Immature natural killer cell (primary cell): ENCODE data around the gene DNER. TPM values are rescaled to one million over a fixed set of nuclear protein-coding genes. Genes with fewer than 3 reads are reported as not detected.
"Not testable (repeated sequence)": the region's sequence is repeated elsewhere in the genome, so short reads cannot be mapped to it uniquely, and the experiment has no call there.

Experiments
- DNase-seq, 3 donors: peaks; one replicate each; pipeline ENCODE4 v3.0.0; 2022; ENCODE audit warnings: mixed read lengths in 1 of 3
- H3K27ac Mint-ChIP-seq, 6 donors: one replicate each; pipeline ENCODE4 v1.8.0; 2020; ENCODE audit warnings: mixed read lengths in 6 of 6, mild to moderate bottlenecking in 5 of 6, inconsistent platforms in 4 of 6, moderate library complexity in 3 of 6
- H3K27me3 Mint-ChIP-seq, 3 donors: one replicate each; pipeline ENCODE4 v1.8.0; 2020 to 2021; ENCODE audit warnings: low read depth in 3 of 3, mild to moderate bottlenecking in 3 of 3, mixed read lengths in 3 of 3, moderate library complexity in 3 of 3, inconsistent platforms in 1 of 3
- H3K36me3 Mint-ChIP-seq, 3 donors: one replicate each; pipeline ENCODE4 v1.8.0; 2020; ENCODE audit warnings: mixed read lengths in 3 of 3, inconsistent platforms in 2 of 3, mild to moderate bottlenecking in 2 of 3
- H3K4me1 Mint-ChIP-seq, 2 donors: one replicate each; pipeline ENCODE4 v1.8.0; 2020; ENCODE audit warnings: inconsistent platforms in 2 of 2, mild to moderate bottlenecking in 2 of 2, mixed read lengths in 2 of 2, moderate library complexity in 1 of 2
- H3K4me3 Mint-ChIP-seq, 5 donors: one replicate each; pipeline ENCODE4 v1.8.0; 2020; ENCODE audit warnings: mild to moderate bottlenecking in 5 of 5, mixed read lengths in 5 of 5, inconsistent platforms in 3 of 5, moderate library complexity in 3 of 5
- H3K9me3 Mint-ChIP-seq, 6 donors: one replicate each; pipeline ENCODE4 v1.8.0; 2020; ENCODE audit warnings: mild to moderate bottlenecking in 6 of 6, mixed read lengths in 6 of 6, inconsistent platforms in 4 of 6, moderate library complexity in 3 of 6
- polyA plus RNA-seq, 3 donors: library from polyadenylated mRNA; unstranded; fragments of 300-500 nt; fragmentation: Illumina TruSeq; gene quantifications; one replicate each; pipeline ENCODE4 v1.2.3, GENCODE V29; 2021

The DNER gene
- polyA plus RNA-seq, 3 donors from 2014 or later, result not detected

DNA sequence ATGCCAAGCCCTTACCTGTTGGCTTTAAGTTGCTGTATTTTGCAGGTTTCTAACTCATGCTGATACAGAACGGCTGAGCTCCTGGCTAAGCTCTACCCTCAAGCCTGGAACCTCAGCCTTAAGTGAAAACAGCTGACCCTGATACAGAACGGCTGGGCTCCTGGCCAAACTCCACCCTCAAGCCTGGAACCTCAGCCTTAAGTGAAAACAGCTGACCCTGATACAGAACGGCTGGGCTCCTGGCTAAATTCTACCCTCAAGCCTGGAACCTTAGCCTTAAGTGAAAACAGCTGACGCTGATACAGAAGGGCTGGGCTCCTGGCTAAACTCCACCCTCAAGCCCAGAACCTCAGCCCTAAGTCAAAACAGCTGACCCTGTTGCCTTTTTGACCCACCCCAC, 17.6 kb upstream of the DNER start:
- Mint-ChIP-seq H3K27ac (no peak overlapping the region), H3K9me3 (peaks cover 0 to 3% (median 1%) of the 10 kb centered on the region in 6 donors), H3K27me3 (peaks cover 0 to 3% (median 3%) of the 10 kb centered on the region in 3 donors), H3K4me1 (peaks cover 4 to 8% of the 10 kb centered on the region in 2 donors), H3K4me3 (no peak overlapping the region), H3K36me3 (peaks cover 0 to 5% (median 0%) of the 10 kb centered on the region in 3 donors)
- DNase-seq, result no peak

DNA sequence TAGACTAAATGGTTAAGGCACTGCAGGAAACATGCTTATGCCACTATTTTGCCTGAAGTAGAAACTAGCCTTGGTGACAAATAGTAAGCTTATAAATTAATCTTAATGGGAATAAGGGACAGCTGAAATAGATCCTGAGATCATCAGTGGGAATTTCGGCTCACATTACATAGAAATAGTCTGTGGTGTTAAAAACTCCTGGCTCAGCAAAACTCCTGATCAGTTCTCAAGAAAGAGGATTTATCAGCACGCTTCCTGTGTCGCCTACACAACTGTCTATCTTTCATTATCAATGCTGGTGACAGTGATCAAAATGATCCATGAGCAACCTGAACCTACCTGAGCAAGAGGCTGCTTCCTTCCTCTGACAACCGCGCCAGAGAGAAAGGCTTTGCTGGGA, 17.0 kb upstream of the DNER start:
- DNase-seq, result no peak
- Mint-ChIP-seq H3K4me3 (no peak overlapping the region), H3K36me3 (peaks cover 0 to 4% (median 0%) of the 10 kb centered on the region in 3 donors), H3K9me3 (no peaks in the 10 kb centered on the region), H3K27ac (no peak overlapping the region), H3K27me3 (peaks cover 0 to 3% (median 3%) of the 10 kb centered on the region in 3 donors), H3K4me1 (peaks cover 4 to 8% of the 10 kb centered on the region in 2 donors)

- H3K9me3 Mint-ChIP-seq, result peaks cover 0 to 2% (median 0%) of the 10 kb centered on the region in 6 donors
- DNase-seq, result no peak
- no peak overlapping the region for H3K27ac Mint-ChIP-seq
- H3K27me3 Mint-ChIP-seq, result peaks cover 0 to 7% (median 6%) of the 10 kb centered on the region in 3 donors
- peaks cover 0 to 1% of the 10 kb centered on the region in 2 donors for H3K4me1 Mint-ChIP-seq
- H3K4me3 Mint-ChIP-seq, result no peak overlapping the region
- peaks cover 0 to 4% (median 0%) of the 10 kb centered on the region in 3 donors for H3K36me3 Mint-ChIP-seq
Observed at GRCh38 chr2:229728370-229728769, 14.0 kb upstream of the DNER start.

- H3K9me3 Mint-ChIP-seq, result peaks cover 0 to 2% (median 0%) of the 10 kb centered on the region in 6 donors
- no peaks in the 10 kb centered on the region for H3K4me1 Mint-ChIP-seq
- DNase-seq, result no peak
- H3K4me3 Mint-ChIP-seq, result no peak overlapping the region
- no peak overlapping the region for H3K27ac Mint-ChIP-seq
- peaks cover 0 to 4% (median 0%) of the 10 kb centered on the region in 3 donors for H3K36me3 Mint-ChIP-seq
- peaks cover 0 to 15% (median 6%) of the 10 kb centered on the region in 3 donors for H3K27me3 Mint-ChIP-seq
Observed at GRCh38 chr2:229726643-229727042, 12.3 kb upstream of the DNER start.

GRCh38 chr2:229725716-229726574, 11.6 kb upstream of the DNER start:
- Mint-ChIP-seq H3K36me3 (peaks cover 0 to 4% (median 0%) of the 10 kb centered on the region in 3 donors), H3K27me3 (peaks cover 0 to 16% (median 6%) of the 10 kb centered on the region in 3 donors), H3K27ac (no peak overlapping the region), H3K4me3 (no peak overlapping the region), H3K9me3 (peaks cover 0 to 2% (median 0%) of the 10 kb centered on the region in 6 donors), H3K4me1 (no peaks in the 10 kb centered on the region)
- no peak for DNase-seq

DNA sequence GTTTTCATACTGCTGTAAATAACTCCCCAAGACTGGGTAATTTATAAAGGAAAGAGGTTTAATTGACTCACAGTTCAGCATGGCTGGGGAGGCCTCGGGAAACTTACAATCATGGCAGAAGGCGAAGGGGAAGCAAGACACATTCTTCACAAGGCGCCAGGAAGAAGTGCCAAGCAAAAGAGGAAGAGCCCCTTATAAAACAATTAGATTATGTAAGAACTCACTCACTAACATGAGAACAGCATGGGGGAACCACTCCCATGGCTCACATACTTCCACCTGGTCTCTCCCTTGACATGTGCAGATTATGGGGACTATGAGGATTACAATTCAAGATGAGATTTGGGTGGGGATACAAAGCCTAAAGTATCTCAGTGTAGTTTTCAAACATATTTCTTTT, 8.8 kb upstream of the DNER start:
- not testable (repeated sequence) for H3K4me3 Mint-ChIP-seq, DNase-seq, H3K9me3 Mint-ChIP-seq, H3K27ac Mint-ChIP-seq, H3K36me3 Mint-ChIP-seq, H3K4me1 Mint-ChIP-seq
- H3K27me3 Mint-ChIP-seq, result peaks cover 4 to 18% (median 10%) of the 10 kb centered on the region in 3 donors

GRCh38 chr2:229719926-229720647, 5.7 kb upstream of the DNER start:
- Mint-ChIP-seq H3K27ac (no peak overlapping the region), H3K36me3 (no peaks in the 10 kb centered on the region), H3K27me3 (peaks cover 11 to 29% (median 28%) of the 10 kb centered on the region in 3 donors), H3K4me1 (peaks cover 5 to 15% of the 10 kb centered on the region in 2 donors), H3K9me3 (peaks cover 0 to 2% (median 0%) of the 10 kb centered on the region in 6 donors), H3K4me3 (no peak overlapping the region)
- no peak for DNase-seq

GRCh38 chr2:229718057-229718456, 3.7 kb upstream of the DNER start:
- no peak for DNase-seq
- no peak overlapping the region for H3K4me3 Mint-ChIP-seq
- H3K9me3 Mint-ChIP-seq, result no peaks in the 10 kb centered on the region
- no peak overlapping the region for H3K27ac Mint-ChIP-seq
- H3K36me3 Mint-ChIP-seq, result no peaks in the 10 kb centered on the region
- H3K27me3 Mint-ChIP-seq, result peaks cover 11 to 29% (median 27%) of the 10 kb centered on the region in 3 donors
- H3K4me1 Mint-ChIP-seq, result peaks cover 7 to 19% of the 10 kb centered on the region in 2 donors

DNA sequence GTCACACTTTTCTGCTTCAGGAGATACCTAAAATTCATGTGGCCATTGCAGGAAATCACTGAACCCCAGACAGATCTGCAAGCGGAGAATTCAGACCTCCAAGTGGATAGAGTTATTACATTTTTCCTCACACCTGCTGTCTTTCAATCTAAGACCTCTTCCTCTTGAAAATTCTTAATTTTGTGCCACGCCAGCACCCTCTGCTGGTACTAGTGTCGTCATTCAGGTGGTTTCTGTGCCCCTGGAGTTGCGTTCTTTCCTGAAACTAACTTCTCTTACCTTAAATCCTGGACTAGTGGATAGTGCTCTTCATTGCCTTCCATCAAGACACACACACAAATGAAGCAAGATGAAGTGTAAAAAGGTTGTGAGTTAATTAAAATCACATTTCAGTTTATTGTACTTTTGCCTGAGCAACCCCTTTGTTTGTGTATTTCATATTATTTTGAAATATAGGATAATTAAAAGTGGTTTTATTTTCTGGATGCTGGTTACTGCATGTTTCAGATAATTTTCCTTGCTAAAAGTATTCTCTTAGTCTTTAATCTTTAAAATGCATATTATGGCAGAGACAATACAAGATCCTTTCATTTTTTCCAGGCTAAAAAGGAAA, 1.6 kb upstream of the DNER start:
- Mint-ChIP-seq H3K4me1 (peaks cover 10 to 22% of the 10 kb centered on the region in 2 donors), H3K27me3 (peaks cover 19 to 47% (median 24%) of the 10 kb centered on the region in 3 donors), H3K27ac (no peak overlapping the region), H3K4me3 (peak overlapping the region; percentile 15 to 65 (median 27)), H3K36me3 (no peaks in the 10 kb centered on the region), H3K9me3 (no peaks in the 10 kb centered on the region)
- no peak for DNase-seq

- peaks cover 10 to 22% of the 10 kb centered on the region in 2 donors for H3K4me1 Mint-ChIP-seq
- H3K9me3 Mint-ChIP-seq, result no peaks in the 10 kb centered on the region
- peak in 2 of 3 donors; percentile 3 to 7 for DNase-seq
- no peak overlapping the region for H3K27ac Mint-ChIP-seq
- no peaks in the 10 kb centered on the region for H3K36me3 Mint-ChIP-seq
- peaks cover 21 to 56% (median 28%) of the 10 kb centered on the region in 3 donors for H3K27me3 Mint-ChIP-seq
- H3K4me3 Mint-ChIP-seq, result peak overlapping the region in 3 of 5 donors; percentile 18 to 60 (median 33)
Observed at GRCh38 chr2:229714736-229715541, 584 bp upstream of the DNER start.

- Mint-ChIP-seq H3K4me1 (peaks cover 10 to 22% of the 10 kb centered on the region in 2 donors), H3K4me3 (peak overlapping the region in 3 of 5 donors; percentile 30 to 67 (median 48)), H3K36me3 (no peaks in the 10 kb centered on the region), H3K27me3 (peaks cover 17 to 54% (median 25%) of the 10 kb centered on the region in 3 donors), H3K9me3 (no peaks in the 10 kb centered on the region), H3K27ac (no peak overlapping the region)
- DNase-seq, result no peak
Observed at GRCh38 chr2:229713371-229714079, 830 bp downstream of the DNER start.

- Mint-ChIP-seq H3K4me1 (peaks cover 10 to 16% of the 10 kb centered on the region in 2 donors), H3K36me3 (no peaks in the 10 kb centered on the region), H3K4me3 (no peak overlapping the region), H3K27me3 (peaks cover 15 to 49% (median 25%) of the 10 kb centered on the region in 3 donors), H3K27ac (no peak overlapping the region), H3K9me3 (no peaks in the 10 kb centered on the region)
- DNase-seq, result no peak
Observed at GRCh38 chr2:229712136-229712535, 2.2 kb downstream of the DNER start.
